Activated naive CD4-positive, alpha-beta T cell treated with anti-CD3 and anti-CD28 coated beads for 36 hours (primary cell): Measurements from ENCODE around the gene PGBD4. TPM values are rescaled to one million over a fixed set of nuclear protein-coding genes. Genes with fewer than 3 reads are reported as not detected.

Source experiments
- CTCF ChIA-PET: fragments of 350-600 bp; sonication (Branson Sonifier 250); formaldehyde crosslinking; loops from one replicate; lab custom pipeline; 2021; ENCODE audit warnings: antibody characterized with exemption; lab: Charles Lee
- DNase-seq: peaks from one replicate; pipeline ENCODE4 v3.0.0-alpha.2; 2020
- H3K27ac Mint-ChIP-seq: one replicate; pipeline ENCODE4 v1.8.0; 2021; ENCODE audit warnings: mild to moderate bottlenecking, mixed read lengths
- H3K27me3 Mint-ChIP-seq: one replicate; pipeline ENCODE4 v1.8.0; 2021; ENCODE audit warnings: low read depth, mixed read lengths
- H3K36me3 Mint-ChIP-seq: one replicate; pipeline ENCODE4 v1.8.0; 2021; ENCODE audit warnings: low read depth, mixed read lengths
- H3K4me1 Mint-ChIP-seq: one replicate; pipeline ENCODE4 v1.8.0; 2021; ENCODE audit warnings: low read depth, mixed read lengths
- H3K4me3 Mint-ChIP-seq: one replicate; pipeline ENCODE4 v1.8.0; 2021; ENCODE audit warnings: mild to moderate bottlenecking, moderate library complexity, mixed read lengths
- H3K9me3 Mint-ChIP-seq: one replicate; pipeline ENCODE4 v1.8.0; 2021; ENCODE audit warnings: mixed read lengths
- intact Hi-C: fragments of 100-400 bp; cut with micrococcal nuclease; formaldehyde crosslinking; loops from one replicate; pipeline ENCODE4 v1.15.1; 2023
- total RNA-seq, 2 experiments: library from RNA; stranded (reverse); gene quantifications; one replicate each; pipeline ENCODE4 v1.2.3, GENCODE V29; 2021

The PGBD4 gene
- total RNA-seq, 2 experiments from 2014 or later: 2.0 TPM

DNA sequence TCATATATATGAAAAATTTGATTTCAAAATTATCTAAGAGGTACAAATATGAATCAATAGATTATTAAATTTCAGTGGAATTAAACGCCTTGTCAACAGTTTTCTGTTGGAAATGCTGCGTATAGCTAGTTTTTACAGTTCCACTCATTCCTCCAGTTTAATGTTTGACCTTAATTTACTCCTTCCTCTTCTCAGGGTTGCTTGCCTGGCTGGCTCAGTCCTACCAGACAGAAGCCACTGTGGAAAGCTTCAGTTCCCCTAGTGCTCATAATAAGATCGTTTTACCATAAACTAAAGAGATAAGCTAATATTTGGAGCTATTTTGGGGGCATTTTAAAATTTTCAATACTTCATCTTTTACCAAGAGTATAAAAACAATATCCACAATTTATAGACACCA is 23.0 kb upstream of the PGBD4 start:
- no peak for DNase-seq
- H3K27me3 Mint-ChIP-seq: no peaks in the 10 kb centered on the region
- H3K9me3 Mint-ChIP-seq: no peaks in the 10 kb centered on the region
- no peak overlapping the region for H3K4me3 Mint-ChIP-seq
- H3K36me3 Mint-ChIP-seq: peaks cover 4% of the 10 kb centered on the region
- intact Hi-C loops: no loop called here
- no peaks in the 10 kb centered on the region for H3K4me1 Mint-ChIP-seq
- no peak overlapping the region for H3K27ac Mint-ChIP-seq
- CTCF ChIA-PET: interaction anchor here (0.7 to 0.9 kb wide), 2 partner anchors 16 to 27 kb away, joined by 3 read pairs; no protein-coding TSS in a partner anchor

DNA sequence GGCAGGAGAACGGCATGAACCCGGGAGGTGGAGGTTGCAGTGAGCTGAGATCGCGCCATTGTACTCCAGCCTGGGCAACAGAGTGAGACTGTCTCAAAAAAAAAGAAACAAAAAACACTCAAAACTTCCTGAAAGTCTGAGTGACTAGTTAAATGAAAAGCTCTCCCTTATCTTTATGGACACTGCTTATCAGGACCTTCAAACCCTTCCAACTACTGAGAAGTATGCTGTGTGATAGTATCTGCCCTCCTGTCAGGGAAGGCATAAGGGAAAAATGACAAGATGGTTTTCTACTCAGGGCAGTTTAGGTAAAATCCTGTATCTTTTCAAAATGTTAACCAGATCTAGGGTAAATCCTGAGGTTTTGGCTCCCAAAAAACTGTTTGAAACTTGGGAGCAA is 22.0 kb upstream of the PGBD4 start:
- no peaks in the 10 kb centered on the region for H3K4me1 Mint-ChIP-seq
- intact Hi-C loops: no loop called here

DNA sequence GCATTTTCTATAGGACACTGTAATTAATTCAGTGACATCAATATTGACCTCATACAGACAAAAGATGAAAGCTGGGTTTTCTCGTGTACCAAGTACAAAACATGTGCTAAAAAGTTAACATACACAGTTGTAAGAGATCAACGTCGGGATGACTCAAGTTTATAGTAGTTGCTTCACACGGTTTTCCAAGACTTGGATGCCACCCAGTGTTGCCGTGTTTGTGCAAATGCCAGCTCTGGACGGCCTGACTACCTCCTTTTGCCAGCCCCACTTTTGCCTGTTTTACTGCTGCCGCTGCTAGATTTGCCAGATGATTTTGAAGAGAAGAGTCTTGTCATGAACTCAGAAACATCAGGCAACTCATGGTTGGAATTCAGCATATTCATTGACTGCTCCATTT is 17.8 kb upstream of the PGBD4 start:
- H3K27ac Mint-ChIP-seq: no peak overlapping the region
- CTCF ChIA-PET: no interaction called here
- DNase-seq: no peak
- no peaks in the 10 kb centered on the region for H3K27me3 Mint-ChIP-seq
- H3K4me1 Mint-ChIP-seq: no peaks in the 10 kb centered on the region
- H3K36me3 Mint-ChIP-seq: peaks cover 14% of the 10 kb centered on the region
- no peak overlapping the region for H3K4me3 Mint-ChIP-seq
- intact Hi-C loops: no loop called here
- H3K9me3 Mint-ChIP-seq: no peaks in the 10 kb centered on the region

More for the DNA sequence above, 22.0 kb upstream of the PGBD4 start:
- H3K4me3 Mint-ChIP-seq: no peak overlapping the region
- H3K36me3 Mint-ChIP-seq: peaks cover 4% of the 10 kb centered on the region
- H3K27ac Mint-ChIP-seq: no peak overlapping the region
- no peaks in the 10 kb centered on the region for H3K9me3 Mint-ChIP-seq
- no peak for DNase-seq
- CTCF ChIA-PET: no interaction called here
- no peaks in the 10 kb centered on the region for H3K27me3 Mint-ChIP-seq

DNA sequence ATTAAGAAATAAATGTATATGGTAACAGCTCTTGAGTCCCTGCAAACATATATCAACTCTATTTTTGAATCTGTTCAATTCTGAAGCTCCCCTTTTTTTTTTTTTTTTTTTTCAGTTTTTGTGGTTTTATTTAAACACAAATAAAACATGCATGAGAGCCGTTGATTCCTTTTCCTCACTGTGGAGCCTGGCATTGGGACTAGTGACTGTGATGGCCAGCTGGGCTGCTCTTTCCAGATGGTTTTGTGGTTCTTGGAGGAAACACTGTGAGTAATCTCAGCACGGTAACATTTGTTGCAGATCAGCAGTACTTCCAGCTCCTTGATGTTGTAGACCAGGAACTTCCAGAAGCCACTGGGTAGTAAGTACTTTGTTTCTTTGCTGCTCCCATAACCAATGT is 16.1 kb upstream of the PGBD4 start:
- H3K27ac Mint-ChIP-seq: no peak overlapping the region
- H3K4me3 Mint-ChIP-seq: no peak overlapping the region

DNA sequence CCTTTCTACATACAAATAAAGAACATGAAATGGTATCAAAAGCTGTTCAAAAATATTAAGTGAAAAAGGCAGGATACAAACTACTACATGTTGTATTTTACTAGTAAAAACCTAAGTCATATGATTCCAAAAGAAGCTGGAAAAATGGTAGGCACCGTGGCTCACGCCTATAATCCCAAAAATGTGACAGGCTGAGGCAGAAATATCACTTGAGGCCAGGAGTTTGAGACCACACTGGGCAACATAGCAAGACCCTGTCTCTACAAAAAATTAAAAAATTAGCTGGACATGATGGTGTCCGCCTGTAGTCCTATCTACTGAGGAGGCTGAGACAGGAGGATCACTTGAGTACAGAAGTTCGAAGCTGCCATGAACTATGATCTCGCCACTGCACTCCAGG is 2.0 kb upstream of the PGBD4 start:
- Mint-ChIP-seq H3K36me3 (peaks cover 29% of the 10 kb centered on the region), H3K27ac (no peak overlapping the region), H3K9me3 (peaks cover 15% of the 10 kb centered on the region), H3K27me3 (no peaks in the 10 kb centered on the region), H3K4me1 (peaks cover 28% of the 10 kb centered on the region), H3K4me3 (peak overlapping the region; percentile 38)
- no peak for DNase-seq
- intact Hi-C loops: loop anchor here (5.0 to 10.0 kb wide), 3 partner anchors 867 to 1485 kb away; partner anchors contain the start of genes AQR, ARHGAP11A and DPH6
- CTCF ChIA-PET: interaction anchor here (0.9 to 1.0 kb wide), 2 partner anchors 10 to 126 kb away, joined by 3 to 6 read pairs; no protein-coding TSS in a partner anchor

More for the DNA sequence above, 16.1 kb upstream of the PGBD4 start:
- Mint-ChIP-seq H3K36me3 (peaks cover 14% of the 10 kb centered on the region), H3K27me3 (no peaks in the 10 kb centered on the region), H3K9me3 (no peaks in the 10 kb centered on the region), H3K4me1 (no peaks in the 10 kb centered on the region)
- intact Hi-C loops: no loop called here
- CTCF ChIA-PET: interaction anchor here (0.5 to 0.6 kb wide), 4 partner anchors 11 to 501 kb away, joined by 3 to 4 read pairs (median 4); no protein-coding TSS in a partner anchor
- no peak for DNase-seq

DNA sequence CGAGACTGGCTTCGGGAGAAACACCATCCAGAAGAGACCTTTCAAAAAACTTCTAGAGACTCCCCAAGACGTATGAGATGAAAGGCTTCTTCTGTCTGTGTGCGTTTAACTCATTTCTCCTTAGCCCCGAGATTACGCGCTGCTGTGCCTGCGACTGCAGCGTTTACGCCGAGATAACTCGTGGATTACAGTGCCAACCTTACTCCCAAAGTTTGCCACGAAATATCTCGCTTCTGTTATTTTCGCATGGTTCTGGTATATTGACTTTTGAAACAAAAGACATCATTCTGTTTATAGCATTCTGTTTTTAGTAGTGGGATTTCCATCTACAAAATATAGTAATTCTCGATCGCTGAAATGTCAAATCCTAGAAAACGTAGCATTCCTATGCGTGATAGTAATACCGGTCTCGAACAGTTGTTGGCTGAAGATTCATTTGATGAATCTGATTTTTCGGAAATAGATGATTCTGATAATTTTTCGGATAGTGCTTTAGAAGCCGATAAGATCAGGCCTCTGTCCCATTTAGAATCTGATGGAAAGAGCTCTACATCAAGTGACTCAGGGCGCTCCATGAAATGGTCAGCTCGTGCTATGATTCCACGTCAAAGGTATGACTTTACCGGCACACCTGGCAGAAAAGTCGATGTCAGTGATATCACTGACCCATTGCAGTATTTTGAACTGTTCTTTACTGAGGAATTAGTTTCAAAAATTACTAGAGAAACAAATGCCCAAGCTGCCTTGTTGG is 467 bp downstream of the PGBD4 start:
- no peaks in the 10 kb centered on the region for H3K27me3 Mint-ChIP-seq
- peaks cover 19% of the 10 kb centered on the region for H3K9me3 Mint-ChIP-seq
- CTCF ChIA-PET: interaction anchor here (0.6 to 1.8 kb wide), 7 partner anchors 8 to 664 kb away, joined by 3 to 12 read pairs (median 3); partner anchors contain the start of gene KATNBL1
- H3K36me3 Mint-ChIP-seq: peaks cover 35% of the 10 kb centered on the region
- H3K27ac Mint-ChIP-seq: peak overlapping the region; percentile 96
- no peak for DNase-seq
- H3K4me1 Mint-ChIP-seq: peaks cover 27% of the 10 kb centered on the region
- intact Hi-C loops: loop anchor here (1.0 to 10.0 kb wide), 7 partner anchors 107 to 1488 kb away; partner anchors contain the start of genes AQR, ARHGAP11A, DPH6 and LPCAT4
- peak overlapping the region; percentile 99 for H3K4me3 Mint-ChIP-seq

DNA sequence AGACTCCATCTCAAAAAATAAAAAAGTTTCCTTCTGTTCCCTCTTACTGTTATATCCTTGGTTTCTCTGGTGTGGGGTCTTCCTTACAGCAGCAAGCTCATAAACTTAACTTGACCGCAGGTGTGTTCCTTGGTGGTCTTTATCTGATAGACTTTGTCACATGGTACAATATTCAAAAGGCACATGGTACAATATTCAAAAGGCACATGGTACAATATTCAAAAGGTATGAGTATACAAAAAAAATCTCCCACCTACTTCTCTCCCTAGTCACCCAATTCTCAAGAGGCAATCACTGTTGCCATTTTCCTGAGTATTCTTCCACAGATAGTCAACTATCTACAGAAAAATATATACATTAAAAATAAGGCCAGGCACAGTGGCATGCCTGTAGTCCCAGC is 4.5 kb downstream of the PGBD4 start:
- Mint-ChIP-seq H3K27ac (no peak overlapping the region), H3K4me3 (no peak overlapping the region), H3K27me3 (no peaks in the 10 kb centered on the region), H3K36me3 (peaks cover 33% of the 10 kb centered on the region), H3K9me3 (peaks cover 19% of the 10 kb centered on the region), H3K4me1 (peaks cover 11% of the 10 kb centered on the region)
- CTCF ChIA-PET: interaction anchor here (0.7 to 7.9 kb wide), 3 partner anchors 27 to 261 kb away, joined by 3 to 68 read pairs (median 3); partner anchors contain the start of gene KATNBL1
- no peak for DNase-seq
- intact Hi-C loops: loop anchor here (10.0 kb wide), 1 partner anchor 1492 kb away; the partner anchor contains the start of gene ARHGAP11A

DNA sequence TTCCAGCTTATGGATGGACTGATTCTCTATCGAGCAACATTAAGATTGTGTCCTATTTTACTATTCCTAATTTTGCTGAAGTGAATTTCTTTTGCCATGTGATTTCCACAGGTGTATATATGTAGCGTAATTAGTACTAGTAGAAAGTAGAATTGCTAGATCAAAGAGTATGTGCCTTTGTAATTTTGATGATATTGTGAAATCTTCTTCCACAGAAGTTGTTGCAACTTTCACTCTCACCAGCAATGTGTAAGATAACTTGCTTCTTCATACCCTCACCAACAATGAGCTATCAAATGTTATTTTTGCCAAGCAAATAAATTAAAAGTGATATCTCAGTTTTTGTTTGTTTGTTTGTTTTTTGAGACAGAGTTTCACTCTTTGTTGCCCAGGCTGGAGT is 5.4 kb downstream of the PGBD4 start:
- no peak overlapping the region for H3K4me3 Mint-ChIP-seq
- DNase-seq: no peak
- intact Hi-C loops: loop anchor here (10.0 kb wide), 1 partner anchor 1493 kb away; the partner anchor contains the start of gene ARHGAP11A
- peaks cover 8% of the 10 kb centered on the region for H3K4me1 Mint-ChIP-seq
- peaks cover 28% of the 10 kb centered on the region for H3K36me3 Mint-ChIP-seq
- H3K27ac Mint-ChIP-seq: no peak overlapping the region
- CTCF ChIA-PET: interaction anchor here (0.6 to 7.9 kb wide), 7 partner anchors 9 to 480 kb away, joined by 3 to 68 read pairs (median 3); partner anchors contain the start of gene KATNBL1
- H3K9me3 Mint-ChIP-seq: peaks cover 19% of the 10 kb centered on the region
- no peaks in the 10 kb centered on the region for H3K27me3 Mint-ChIP-seq

DNA sequence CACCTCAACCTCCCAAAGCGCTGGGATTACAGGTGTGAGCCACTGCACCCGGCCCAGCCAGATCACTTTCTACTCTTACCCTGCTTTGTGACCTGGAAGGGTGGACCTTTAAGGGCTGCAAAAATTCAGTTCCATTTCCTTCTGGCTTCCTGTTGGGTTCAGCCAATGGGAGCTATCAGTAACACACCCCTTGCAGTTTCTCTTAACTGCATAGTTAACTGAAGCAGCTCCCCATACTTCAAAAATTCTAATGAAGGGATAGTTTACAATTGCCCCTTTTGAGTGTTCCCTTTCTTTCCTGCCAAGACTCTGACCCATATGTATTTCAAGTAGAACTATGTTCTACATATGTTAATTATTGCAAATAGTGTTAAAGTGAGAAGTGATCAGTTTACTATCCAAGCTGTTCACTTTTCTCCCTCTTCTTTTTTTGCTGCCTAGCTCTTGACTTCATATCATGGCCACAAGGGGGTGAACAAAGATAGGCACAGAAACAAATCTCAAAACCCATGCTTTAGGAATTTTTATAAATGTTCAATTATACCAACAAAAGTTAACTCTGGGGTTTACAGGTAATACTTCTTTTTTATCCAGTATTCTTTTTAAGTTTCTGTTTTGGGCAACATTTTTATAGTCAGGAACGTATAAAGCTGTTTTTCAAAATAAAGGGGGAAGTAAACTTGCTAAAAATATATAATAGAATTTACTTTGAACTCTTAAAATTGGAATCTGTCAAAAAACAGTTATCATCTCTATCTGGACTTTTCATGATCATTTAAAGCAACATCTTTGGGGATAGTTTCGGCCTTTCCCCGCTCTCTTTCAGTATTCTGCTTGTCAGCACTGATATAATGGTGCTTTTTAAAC is 8.1 kb downstream of the PGBD4 start:
- Mint-ChIP-seq H3K27me3 (no peaks in the 10 kb centered on the region), H3K36me3 (peaks cover 7% of the 10 kb centered on the region), H3K27ac (no peak overlapping the region), H3K9me3 (peaks cover 3% of the 10 kb centered on the region), H3K4me3 (no peak overlapping the region), H3K4me1 (no peaks in the 10 kb centered on the region)
- DNase-seq: peak; percentile 12
- CTCF ChIA-PET: interaction anchor here (0.6 to 7.9 kb wide), 16 partner anchors 8 to 697 kb away, joined by 3 to 68 read pairs (median 4); partner anchors contain the start of genes EMC7, GOLGA8B, KATNBL1 and PGBD4
- intact Hi-C loops: loop anchor here (1.0 to 10.0 kb wide), 4 partner anchors 99 to 1495 kb away; partner anchors contain the start of genes ARHGAP11A and LPCAT4

DNA sequence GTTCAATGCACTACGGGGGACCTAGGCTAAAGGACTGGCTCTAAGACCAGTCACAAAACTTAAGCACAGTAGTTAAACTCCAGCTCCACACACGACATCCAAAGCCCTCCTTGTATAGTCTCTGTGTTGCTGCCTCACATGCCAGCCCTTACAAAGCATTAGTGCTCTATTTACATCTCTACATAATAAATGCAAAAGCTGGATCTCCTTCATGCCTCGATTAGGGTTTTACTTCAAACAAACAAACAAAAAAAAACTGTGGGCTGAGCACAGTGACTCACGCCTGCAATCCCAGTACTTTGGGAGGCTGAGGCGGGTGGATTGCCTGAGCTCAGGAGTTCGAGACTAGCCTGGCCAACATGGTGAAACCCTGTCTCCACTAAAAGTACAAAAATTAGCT is 9.6 kb downstream of the PGBD4 start:
- no peaks in the 10 kb centered on the region for H3K27me3 Mint-ChIP-seq
- H3K4me1 Mint-ChIP-seq: no peaks in the 10 kb centered on the region
- intact Hi-C loops: no loop called here
- H3K27ac Mint-ChIP-seq: no peak overlapping the region
- CTCF ChIA-PET: interaction anchor here (0.6 to 7.9 kb wide), 4 partner anchors 12 to 476 kb away, joined by 4 to 68 read pairs (median 5); partner anchors contain the start of gene KATNBL1
- peaks cover under 1% of the 10 kb centered on the region for H3K36me3 Mint-ChIP-seq
- no peaks in the 10 kb centered on the region for H3K9me3 Mint-ChIP-seq
- H3K4me3 Mint-ChIP-seq: no peak overlapping the region
- DNase-seq: no peak

DNA sequence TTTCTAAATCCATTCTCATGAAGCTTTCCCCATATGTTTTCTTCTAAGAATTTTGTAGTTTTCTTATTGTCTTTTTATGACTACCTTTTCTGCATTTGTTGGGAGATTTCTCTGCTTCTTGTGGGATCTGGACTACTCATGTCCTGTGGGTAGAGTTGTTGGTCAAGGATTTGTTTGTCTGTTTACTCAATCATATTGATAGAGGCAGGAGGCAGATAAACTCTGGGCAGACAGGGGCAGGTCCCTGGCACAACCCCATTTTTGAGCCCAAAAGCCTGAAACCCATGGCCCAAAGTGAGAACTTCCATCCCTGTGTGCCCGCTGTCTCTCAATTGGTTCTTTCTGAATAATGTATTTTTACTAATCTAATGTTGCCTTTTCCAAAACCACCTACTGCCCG is 12.3 kb downstream of the PGBD4 start:
- intact Hi-C loops: no loop called here
- Mint-ChIP-seq H3K4me1 (no peaks in the 10 kb centered on the region), H3K9me3 (no peaks in the 10 kb centered on the region), H3K27me3 (peaks cover 8% of the 10 kb centered on the region), H3K4me3 (no peak overlapping the region), H3K36me3 (no peaks in the 10 kb centered on the region), H3K27ac (no peak overlapping the region)
- no peak for DNase-seq
- CTCF ChIA-PET: interaction anchor here (7.9 kb wide), 1 partner anchor 96 kb away, joined by 68 read pairs; the partner anchor contains the start of gene KATNBL1
